Lower lobe of right lung (tissue), 2 donors: Measurements from ENCODE around the gene CEP57. TPM values are rescaled to one million over a fixed set of nuclear protein-coding genes. Genes with fewer than 3 reads are reported as not detected.
A peak's percentile ranks its signal among the peaks of the same experiment; 100 is the strongest.

Experiments
- ATAC-seq, 2 donors: fragments of 200-7000 bp; cut with Tn5 transposase; one replicate each; pipeline ENCODE4 v1.9.1; 2020 to 2022; ENCODE audit warnings: mild to moderate bottlenecking in 2 of 2, moderate library complexity in 2 of 2
- DNase-seq: peaks from one replicate; pipeline ENCODE4 v3.0.0-alpha.2; 2020
- H3K27ac ChIP-seq: fragments of 200-600 bp; one replicate; pipeline ENCODE4 v1.8.0; 2022
- H3K27me3 ChIP-seq: fragments of 200-600 bp; one replicate; pipeline ENCODE4 v1.8.0; 2022; ENCODE audit warnings: low read depth
- H3K36me3 ChIP-seq: fragments of 200-600 bp; one replicate; pipeline ENCODE4 v1.8.0; 2022; ENCODE audit warnings: mild to moderate bottlenecking
- H3K4me1 ChIP-seq: fragments of 200-600 bp; one replicate; pipeline ENCODE4 v1.8.0; 2022
- H3K4me3 ChIP-seq: fragments of 200-600 bp; one replicate; pipeline ENCODE4 v1.8.0; 2022; ENCODE audit warnings: mild to moderate bottlenecking
- H3K9me3 ChIP-seq: fragments of 200-600 bp; one replicate; pipeline ENCODE4 v1.8.0; 2022
- CTCF ChIP-seq: fragments of 200-600 bp; IDR thresholded peaks from one replicate; pipeline ENCODE4 v1.8.0; 2022; ENCODE audit warnings: antibody characterized with exemption, mild to moderate bottlenecking
- intact Hi-C: fragments of 100-400 bp; cut with DNase I; formaldehyde crosslinking; loops from one replicate; pipeline ENCODE4 v1.11.0; 2022
- total RNA-seq: library from RNA; stranded (reverse); fragmentation: NEBNext Ultra II Directional; extraction: Animal tissue kit (Norgen Biotek cat#: 25700); gene quantifications from one replicate; pipeline ENCODE4 v1.2.1, GENCODE V29; 2021
- donor health status: DM: no; HTN: yes; CAD: no; lungs with severe emphysema.

Gene CEP57
- total RNA-seq, 1 donor from 2014 or later: 30.2 TPM

- Histone ChIP-seq H3K27me3 (no peaks in the 10 kb centered on the region), H3K36me3 (peaks cover 9% of the 10 kb centered on the region), H3K4me1 (peaks cover 26% of the 10 kb centered on the region), H3K4me3 (peak overlapping the region; percentile 91), H3K27ac (peak overlapping the region; percentile 98), H3K9me3 (no peaks in the 10 kb centered on the region)
- TF ChIP-seq CTCF: no peak
- ATAC-seq (no peak), DNase-seq (no peak)
- intact Hi-C loops: no loop called here
These were observed 1.4 kb downstream of the CEP57 start for GRCh38 chr11:95791709-95792033.

- peaks cover 26% of the 10 kb centered on the region for H3K4me1 ChIP-seq
- no peaks in the 10 kb centered on the region for H3K9me3 ChIP-seq
- intact Hi-C loops: no loop called here
- H3K36me3 ChIP-seq: peaks cover 4% of the 10 kb centered on the region
- no peak for DNase-seq
- peak overlapping the region; percentile 91 for H3K4me3 ChIP-seq
- no peak for TF ChIP-seq CTCF
- H3K27me3 ChIP-seq: no peaks in the 10 kb centered on the region
- H3K27ac ChIP-seq: no peak overlapping the region
- no peak for ATAC-seq
These were observed 1.9 kb downstream of the CEP57 start for GRCh38 chr11:95792200-95792599.

- H3K4me3 ChIP-seq: no peak overlapping the region
- peaks cover 26% of the 10 kb centered on the region for H3K4me1 ChIP-seq
- no peak overlapping the region for H3K27ac ChIP-seq
- no peaks in the 10 kb centered on the region for H3K36me3 ChIP-seq
- intact Hi-C loops: no loop called here
- no peak for ATAC-seq
- DNase-seq: no peak
- TF ChIP-seq CTCF: no peak
- H3K9me3 ChIP-seq: no peaks in the 10 kb centered on the region
- no peaks in the 10 kb centered on the region for H3K27me3 ChIP-seq
These were observed 2.4 kb downstream of the CEP57 start for GRCh38 chr11:95792700-95793099.

GRCh38 chr11:95793116-95793515 lies 2.8 kb downstream of the CEP57 start:
- no peak overlapping the region for H3K4me3 ChIP-seq
- intact Hi-C loops: no loop called here
- peaks cover 22% of the 10 kb centered on the region for H3K4me1 ChIP-seq
- H3K9me3 ChIP-seq: no peaks in the 10 kb centered on the region
- ATAC-seq: no peak
- no peaks in the 10 kb centered on the region for H3K36me3 ChIP-seq
- TF ChIP-seq CTCF: no peak
- no peaks in the 10 kb centered on the region for H3K27me3 ChIP-seq
- H3K27ac ChIP-seq: no peak overlapping the region
- no peak for DNase-seq

GRCh38 chr11:95794086-95794485 lies 3.8 kb downstream of the CEP57 start:
- Histone ChIP-seq H3K27me3 (no peaks in the 10 kb centered on the region), H3K4me1 (peaks cover 15% of the 10 kb centered on the region), H3K9me3 (no peaks in the 10 kb centered on the region), H3K27ac (no peak overlapping the region), H3K4me3 (no peak overlapping the region), H3K36me3 (peaks cover under 1% of the 10 kb centered on the region)
- TF ChIP-seq CTCF: no peak
- intact Hi-C loops: no loop called here
- ATAC-seq: no peak
- DNase-seq: no peak
